Neural cell (in vitro differentiated cells): ENCODE results near the gene TMEM140.

Experiments
- MXI1 ChIP-seq: fragments of 450-650 bp; conservative IDR thresholded peaks from 2 replicates; pipeline ENCODE4 v1.6.1; 2014; ENCODE audit warnings: antibody characterized with exemption, mild to moderate bottlenecking; ENCODE audit not compliant: poor library complexity, severe bottlenecking
- POLR2AphosphoS5 ChIP-seq: IDR thresholded peaks from 2 replicates; pipeline ENCODE4 v1.6.1; 2012
- TF ChIP-seq, protein P1 (sequence below): IDR thresholded peaks from 2 replicates; pipeline ENCODE4 v1.6.1; 2012; ENCODE audit warnings: borderline replicate concordance
- TF ChIP-seq, protein P2 (sequence below): fragments of 450-650 bp; IDR thresholded peaks from 2 replicates; pipeline ENCODE4 v1.5.1; 2014; ENCODE audit warnings: antibody characterized with exemption, mild to moderate bottlenecking, moderate library complexity; ENCODE audit not compliant: poor library complexity, severe bottlenecking

DNA sequence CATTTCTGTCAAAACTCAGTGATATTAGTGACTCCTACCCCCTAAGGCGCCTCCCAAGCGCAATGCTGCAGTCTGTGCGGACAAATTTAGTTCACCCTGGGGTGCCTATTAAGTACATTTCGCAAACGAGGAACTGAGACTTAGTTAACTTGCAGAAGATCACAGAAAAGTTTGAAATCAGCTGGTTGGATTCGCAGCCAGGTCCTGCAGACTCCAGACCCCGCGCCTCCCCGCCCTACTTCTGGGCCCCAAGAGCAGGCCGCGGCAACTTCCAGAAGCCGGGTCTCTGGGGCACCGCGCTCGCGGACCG, 22.0 kb downstream of the TMEM140 start:
- TF ChIP-seq, protein P1, sequence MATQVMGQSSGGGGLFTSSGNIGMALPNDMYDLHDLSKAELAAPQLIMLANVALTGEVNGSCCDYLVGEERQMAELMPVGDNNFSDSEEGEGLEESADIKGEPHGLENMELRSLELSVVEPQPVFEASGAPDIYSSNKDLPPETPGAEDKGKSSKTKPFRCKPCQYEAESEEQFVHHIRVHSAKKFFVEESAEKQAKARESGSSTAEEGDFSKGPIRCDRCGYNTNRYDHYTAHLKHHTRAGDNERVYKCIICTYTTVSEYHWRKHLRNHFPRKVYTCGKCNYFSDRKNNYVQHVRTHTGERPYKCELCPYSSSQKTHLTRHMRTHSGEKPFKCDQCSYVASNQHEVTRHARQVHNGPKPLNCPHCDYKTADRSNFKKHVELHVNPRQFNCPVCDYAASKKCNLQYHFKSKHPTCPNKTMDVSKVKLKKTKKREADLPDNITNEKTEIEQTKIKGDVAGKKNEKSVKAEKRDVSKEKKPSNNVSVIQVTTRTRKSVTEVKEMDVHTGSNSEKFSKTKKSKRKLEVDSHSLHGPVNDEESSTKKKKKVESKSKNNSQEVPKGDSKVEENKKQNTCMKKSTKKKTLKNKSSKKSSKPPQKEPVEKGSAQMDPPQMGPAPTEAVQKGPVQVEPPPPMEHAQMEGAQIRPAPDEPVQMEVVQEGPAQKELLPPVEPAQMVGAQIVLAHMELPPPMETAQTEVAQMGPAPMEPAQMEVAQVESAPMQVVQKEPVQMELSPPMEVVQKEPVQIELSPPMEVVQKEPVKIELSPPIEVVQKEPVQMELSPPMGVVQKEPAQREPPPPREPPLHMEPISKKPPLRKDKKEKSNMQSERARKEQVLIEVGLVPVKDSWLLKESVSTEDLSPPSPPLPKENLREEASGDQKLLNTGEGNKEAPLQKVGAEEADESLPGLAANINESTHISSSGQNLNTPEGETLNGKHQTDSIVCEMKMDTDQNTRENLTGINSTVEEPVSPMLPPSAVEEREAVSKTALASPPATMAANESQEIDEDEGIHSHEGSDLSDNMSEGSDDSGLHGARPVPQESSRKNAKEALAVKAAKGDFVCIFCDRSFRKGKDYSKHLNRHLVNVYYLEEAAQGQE: no peak
- no peak for TF ChIP-seq POLR2AphosphoS5
- TF ChIP-seq, protein P2, sequence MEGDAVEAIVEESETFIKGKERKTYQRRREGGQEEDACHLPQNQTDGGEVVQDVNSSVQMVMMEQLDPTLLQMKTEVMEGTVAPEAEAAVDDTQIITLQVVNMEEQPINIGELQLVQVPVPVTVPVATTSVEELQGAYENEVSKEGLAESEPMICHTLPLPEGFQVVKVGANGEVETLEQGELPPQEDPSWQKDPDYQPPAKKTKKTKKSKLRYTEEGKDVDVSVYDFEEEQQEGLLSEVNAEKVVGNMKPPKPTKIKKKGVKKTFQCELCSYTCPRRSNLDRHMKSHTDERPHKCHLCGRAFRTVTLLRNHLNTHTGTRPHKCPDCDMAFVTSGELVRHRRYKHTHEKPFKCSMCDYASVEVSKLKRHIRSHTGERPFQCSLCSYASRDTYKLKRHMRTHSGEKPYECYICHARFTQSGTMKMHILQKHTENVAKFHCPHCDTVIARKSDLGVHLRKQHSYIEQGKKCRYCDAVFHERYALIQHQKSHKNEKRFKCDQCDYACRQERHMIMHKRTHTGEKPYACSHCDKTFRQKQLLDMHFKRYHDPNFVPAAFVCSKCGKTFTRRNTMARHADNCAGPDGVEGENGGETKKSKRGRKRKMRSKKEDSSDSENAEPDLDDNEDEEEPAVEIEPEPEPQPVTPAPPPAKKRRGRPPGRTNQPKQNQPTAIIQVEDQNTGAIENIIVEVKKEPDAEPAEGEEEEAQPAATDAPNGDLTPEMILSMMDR: no peak
- TF ChIP-seq MXI1: no peak
